Epithelial cell of proximal tubule (primary cell): ENCODE measurements around the gene PUM2. TPM values are rescaled to one million over a fixed set of nuclear protein-coding genes. Genes with fewer than 3 reads are reported as not detected.

Experiments
- DNase-seq: peaks from one replicate; pipeline ENCODE4 v3.0.0-alpha.2; 2011; ENCODE audit warnings: low read depth
- H3K4me3 ChIP-seq: 2 replicates; pipeline ENCODE4 v1.5.1; 2011; ENCODE audit warnings: low read depth, mild to moderate bottlenecking, low read length
- total RNA-seq: library from RNA; depleted of rRNA; stranded (reverse); fragments of >200 nt; gene quantifications from 2 replicates; pipeline ENCODE4 v1.2.3, GENCODE V29; 2015
- TF ChIP-seq, protein P1 (sequence below): conservative IDR thresholded peaks from 2 replicates; pipeline ENCODE4 v1.5.1; 2012; ENCODE audit warnings: low read depth, mild to moderate bottlenecking, low read length

PUM2 gene
- total RNA-seq, 1 donor from 2014 or later = 14.9 TPM

DNA sequence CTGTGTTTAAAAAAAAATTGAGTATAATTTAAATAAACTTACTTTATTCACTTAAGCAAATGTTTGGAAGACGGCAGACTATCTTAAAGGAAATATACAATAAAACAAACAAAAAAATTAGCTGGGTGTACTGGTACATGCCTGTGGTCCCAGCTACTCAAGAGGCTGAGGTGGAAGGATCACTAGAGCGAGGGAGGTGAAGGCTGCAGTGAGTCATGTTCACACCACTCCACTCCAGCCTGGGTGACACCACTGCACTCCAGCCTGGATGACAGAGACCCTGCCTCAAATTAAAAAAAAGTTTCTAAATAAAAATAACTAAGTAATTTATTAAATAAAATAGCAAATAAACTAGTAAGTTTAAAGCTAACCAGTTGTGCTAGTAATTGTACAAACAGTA, 7.5 kb downstream of the PUM2 start:
- TF ChIP-seq, protein P1, sequence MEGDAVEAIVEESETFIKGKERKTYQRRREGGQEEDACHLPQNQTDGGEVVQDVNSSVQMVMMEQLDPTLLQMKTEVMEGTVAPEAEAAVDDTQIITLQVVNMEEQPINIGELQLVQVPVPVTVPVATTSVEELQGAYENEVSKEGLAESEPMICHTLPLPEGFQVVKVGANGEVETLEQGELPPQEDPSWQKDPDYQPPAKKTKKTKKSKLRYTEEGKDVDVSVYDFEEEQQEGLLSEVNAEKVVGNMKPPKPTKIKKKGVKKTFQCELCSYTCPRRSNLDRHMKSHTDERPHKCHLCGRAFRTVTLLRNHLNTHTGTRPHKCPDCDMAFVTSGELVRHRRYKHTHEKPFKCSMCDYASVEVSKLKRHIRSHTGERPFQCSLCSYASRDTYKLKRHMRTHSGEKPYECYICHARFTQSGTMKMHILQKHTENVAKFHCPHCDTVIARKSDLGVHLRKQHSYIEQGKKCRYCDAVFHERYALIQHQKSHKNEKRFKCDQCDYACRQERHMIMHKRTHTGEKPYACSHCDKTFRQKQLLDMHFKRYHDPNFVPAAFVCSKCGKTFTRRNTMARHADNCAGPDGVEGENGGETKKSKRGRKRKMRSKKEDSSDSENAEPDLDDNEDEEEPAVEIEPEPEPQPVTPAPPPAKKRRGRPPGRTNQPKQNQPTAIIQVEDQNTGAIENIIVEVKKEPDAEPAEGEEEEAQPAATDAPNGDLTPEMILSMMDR = no peak
- no peak for DNase-seq
- H3K4me3 ChIP-seq = no peak overlapping the region

DNA sequence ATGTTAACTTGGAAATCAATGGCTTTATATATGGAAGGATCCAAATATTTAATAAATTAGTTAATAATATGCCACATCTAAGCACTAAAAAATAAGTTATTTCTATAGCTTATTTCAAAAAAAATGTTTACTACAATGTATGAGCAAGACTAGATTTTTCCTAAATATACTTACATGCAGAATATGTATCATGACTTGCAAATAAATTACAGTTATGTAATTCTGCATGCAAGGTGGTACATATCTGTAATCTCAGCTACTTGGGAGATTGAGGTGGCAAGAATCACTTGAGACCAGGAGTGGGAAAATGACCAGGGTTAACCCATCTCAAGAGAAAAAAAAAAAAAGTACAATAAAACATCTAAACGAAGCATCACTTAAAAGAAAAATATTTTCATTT, 11.6 kb downstream of the PUM2 start:
- TF ChIP-seq, protein P1 = no peak
- no peak for DNase-seq
- H3K4me3 ChIP-seq = no peak overlapping the region

DNA sequence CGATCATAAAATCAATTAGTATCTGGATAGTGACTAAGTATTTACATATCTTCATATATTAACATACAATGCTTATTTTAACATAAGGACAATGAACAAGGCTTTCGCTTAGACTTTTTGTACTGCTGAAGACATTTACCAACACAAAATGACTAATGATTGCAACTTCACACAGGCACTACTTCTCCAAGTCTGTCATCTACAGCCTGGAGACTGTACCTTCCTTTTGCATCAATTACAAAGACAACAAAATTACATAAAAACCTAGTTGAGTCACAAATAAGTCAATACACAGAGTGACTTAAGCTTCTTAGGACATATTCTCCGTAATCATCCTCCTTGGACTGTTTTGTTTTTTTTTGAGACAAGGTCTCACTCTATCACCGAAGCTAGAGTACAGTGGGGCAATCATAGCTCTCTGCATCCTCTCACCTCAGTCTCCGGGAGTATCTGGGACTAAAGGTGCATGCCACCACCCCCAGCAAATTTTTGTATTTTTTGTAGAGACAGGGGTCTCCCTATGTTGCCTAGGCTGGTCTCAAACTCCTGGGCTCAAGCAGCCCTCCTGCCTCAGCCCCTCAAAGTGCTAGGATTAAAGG, 15.9 kb downstream of the PUM2 start:
- TF ChIP-seq, protein P1 = no peak
- DNase-seq = no peak
- H3K4me3 ChIP-seq = no peak overlapping the region

DNA sequence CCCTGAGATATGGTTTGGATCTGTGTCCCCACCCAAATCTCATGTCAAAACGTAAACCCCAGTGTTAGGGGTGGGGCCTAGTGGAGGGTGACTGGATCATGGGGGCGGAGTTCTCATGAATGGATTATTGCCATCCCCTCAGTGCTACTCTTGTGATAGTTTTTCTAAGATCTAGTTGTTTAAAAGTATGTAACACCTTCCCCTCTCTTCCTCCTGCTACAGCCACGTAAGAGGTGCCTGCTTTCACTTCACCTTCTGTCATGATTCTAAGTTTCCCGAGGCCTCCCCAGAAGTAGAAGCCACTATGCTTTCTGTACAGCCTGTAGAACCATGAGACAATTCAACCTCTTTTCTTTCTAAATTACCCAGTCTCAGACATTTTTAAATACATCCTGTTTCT, 16.9 kb downstream of the PUM2 start:
- TF ChIP-seq, protein P1 = no peak
- no peak for DNase-seq
- no peak overlapping the region for H3K4me3 ChIP-seq

DNA sequence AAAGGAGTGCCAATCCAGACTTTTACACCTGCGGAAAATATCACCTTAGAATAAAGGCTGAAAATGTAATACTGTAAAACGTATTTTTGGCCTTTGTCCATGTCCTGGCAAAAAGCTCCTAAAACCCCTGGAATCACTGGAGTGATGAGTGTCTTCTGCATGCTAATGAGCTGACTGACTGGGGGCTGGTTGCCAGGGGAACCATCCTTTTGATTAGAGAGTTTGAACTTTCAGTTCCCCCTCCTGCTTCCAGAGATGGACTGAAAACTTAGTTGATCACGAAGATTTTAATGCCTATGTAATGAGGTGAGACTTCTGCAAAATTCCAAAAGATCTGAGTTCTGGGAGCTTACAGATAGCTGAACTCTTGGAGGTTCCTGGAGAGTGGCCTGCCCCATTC, 20.5 kb downstream of the PUM2 start:
- TF ChIP-seq, protein P1 = no peak
- no peak overlapping the region for H3K4me3 ChIP-seq
- DNase-seq = no peak

DNA sequence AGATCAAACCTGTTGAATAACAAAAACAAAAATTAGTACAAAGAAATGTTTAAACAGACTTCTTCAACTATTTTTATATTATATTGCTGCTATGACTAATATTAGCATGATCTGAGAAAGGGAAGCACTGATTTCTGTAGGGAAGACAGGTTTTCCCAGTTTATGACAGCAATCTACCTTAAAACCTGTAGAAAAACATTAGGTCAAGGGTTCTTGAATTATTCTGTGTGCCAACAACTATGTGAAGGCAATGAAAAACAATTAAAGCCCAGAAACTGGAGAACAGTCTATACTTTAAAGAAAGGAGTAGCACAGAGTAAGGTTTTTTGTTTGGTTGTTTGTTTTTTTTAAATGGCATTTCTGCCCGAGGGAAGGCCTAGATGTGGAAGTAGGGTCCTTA, 23.3 kb downstream of the PUM2 start:
- no peak for DNase-seq
- no peak overlapping the region for H3K4me3 ChIP-seq
- TF ChIP-seq, protein P1 = no peak

DNA sequence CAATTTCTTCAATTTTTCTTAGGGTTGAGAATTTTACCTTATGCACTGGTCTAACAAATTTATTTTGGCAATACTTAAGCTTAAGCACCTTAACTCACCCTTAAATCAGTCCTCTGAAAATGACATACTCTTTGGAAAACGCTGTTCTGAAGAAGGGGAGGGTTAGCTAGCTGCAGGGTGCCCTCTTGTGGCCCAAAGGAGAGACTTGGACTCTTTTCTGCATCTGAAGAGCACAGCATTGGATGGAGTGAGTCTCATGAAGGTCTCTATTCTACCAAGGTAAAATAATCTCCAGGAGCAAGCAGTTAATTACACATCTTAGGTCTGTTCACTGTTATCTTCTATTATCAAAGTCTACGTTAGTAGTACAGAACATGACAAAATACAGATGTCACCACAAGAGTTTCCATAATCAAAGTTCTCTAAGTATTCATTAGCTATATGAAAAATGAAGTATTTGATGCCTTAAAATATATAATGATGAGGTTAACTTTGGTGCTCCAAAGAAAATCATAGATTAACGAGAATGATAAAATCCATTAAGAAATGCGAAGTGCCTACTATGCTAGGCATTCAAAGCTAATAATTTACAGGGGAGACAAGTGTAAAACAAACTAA, 24.4 kb downstream of the PUM2 start:
- DNase-seq = no peak
- no peak overlapping the region for H3K4me3 ChIP-seq
- TF ChIP-seq, protein P1 = peak; percentile 97
